Trophoblast cell (in vitro differentiated cells and primary cell): ENCODE measurements around the gene TLE3.

Experiments used
- DNase-seq, 2 donors: peaks; one replicate each; pipeline ENCODE4 v3.0.0-alpha.2; 2016
- H2AFZ ChIP-seq: 2 replicates; pipeline ENCODE4 v1.6.1; 2013; ENCODE audit warnings: low read length, moderate library complexity, mild to moderate bottlenecking; ENCODE audit not compliant: insufficient read depth, poor library complexity
- H2AK5ac ChIP-seq: 2 replicates; pipeline ENCODE4 v1.6.1; 2013; ENCODE audit warnings: mild to moderate bottlenecking, low read length
- H2BK120ac ChIP-seq: 2 replicates; pipeline ENCODE4 v1.6.1; 2013; ENCODE audit warnings: low read length, mild to moderate bottlenecking, moderate library complexity; ENCODE audit not compliant: insufficient read depth, poor library complexity
- H2BK12ac ChIP-seq: 2 replicates; pipeline ENCODE4 v1.6.1; 2013; ENCODE audit warnings: mild to moderate bottlenecking, low read length, moderate library complexity
- H2BK5ac ChIP-seq: 2 replicates; pipeline ENCODE4 v1.6.1; 2013; ENCODE audit warnings: low read length, low read depth, moderate library complexity, mild to moderate bottlenecking; ENCODE audit not compliant: poor library complexity
- H3K14ac ChIP-seq: 2 replicates; pipeline ENCODE4 v1.6.1; 2013; ENCODE audit warnings: mild to moderate bottlenecking, low read length
- H3K18ac ChIP-seq: 2 replicates; pipeline ENCODE4 v1.6.1; 2013; ENCODE audit warnings: mild to moderate bottlenecking, low read length
- H3K23ac ChIP-seq: 2 replicates; pipeline ENCODE4 v1.6.1; 2013; ENCODE audit warnings: low read length
- H3K27ac ChIP-seq: 2 replicates; pipeline ENCODE4 v1.5.1; 2013; ENCODE audit warnings: low read depth, mild to moderate bottlenecking, inconsistent platforms, low read length, moderate library complexity
- H3K27me3 ChIP-seq: 2 replicates; pipeline ENCODE4 v1.6.1; 2013; ENCODE audit warnings: inconsistent platforms, mild to moderate bottlenecking, low read length, moderate library complexity; ENCODE audit not compliant: insufficient read depth
- H3K36me3 ChIP-seq, 2 experiments: 1 replicate in 1 of 2; 2 replicates in 1 of 2; pipeline ENCODE4 v1.6.1; 2013; ENCODE audit warnings: low read length in 2 of 2, mild to moderate bottlenecking in 2 of 2, moderate library complexity in 1 of 2; ENCODE audit not compliant: insufficient read depth in 2 of 2, control insufficient read depth in 1 of 2
- H3K4ac ChIP-seq: 2 replicates; pipeline ENCODE4 v1.6.1; 2013; ENCODE audit warnings: low read depth, mild to moderate bottlenecking, low read length, moderate library complexity
- H3K4me1 ChIP-seq, 2 experiments: 1 replicate in 1 of 2; 2 replicates in 1 of 2; pipeline ENCODE4 v1.6.1; 2013; ENCODE audit warnings: low read length in 2 of 2, mild to moderate bottlenecking in 2 of 2, moderate library complexity in 1 of 2; ENCODE audit not compliant: insufficient read depth in 2 of 2, control insufficient read depth in 1 of 2
- H3K4me2 ChIP-seq: 2 replicates; pipeline ENCODE4 v1.6.1; 2013; ENCODE audit warnings: inconsistent platforms, mild to moderate bottlenecking, low read length, moderate library complexity
- H3K4me3 ChIP-seq: 2 replicates; pipeline ENCODE4 v1.5.1; 2013; ENCODE audit warnings: mild to moderate bottlenecking, low read depth, low read length, inconsistent platforms
- H3K79me1 ChIP-seq: one replicate; pipeline ENCODE4 v1.6.1; 2013; ENCODE audit warnings: low read length
- H3K79me2 ChIP-seq: 2 replicates; pipeline ENCODE4 v1.6.1; 2013; ENCODE audit warnings: low read length, mild to moderate bottlenecking; ENCODE audit not compliant: control insufficient read depth, insufficient read depth, poor library complexity
- H3K9ac ChIP-seq: 2 replicates; pipeline ENCODE4 v1.6.1; 2013; ENCODE audit warnings: mild to moderate bottlenecking, low read length
- H3K9me3 ChIP-seq: 2 replicates; pipeline ENCODE4 v1.6.1; 2013; ENCODE audit warnings: low read depth, mild to moderate bottlenecking, control low read depth, inconsistent platforms, low read length; ENCODE audit not compliant: insufficient read depth
- H4K12ac ChIP-seq: 2 replicates; pipeline ENCODE4 v1.6.1; 2013; ENCODE audit warnings: low read depth, mild to moderate bottlenecking, low read length, moderate library complexity
- H4K8ac ChIP-seq: 2 replicates; pipeline ENCODE4 v1.6.1; 2013; ENCODE audit warnings: low read depth, mild to moderate bottlenecking, low read length, moderate library complexity
- H4K91ac ChIP-seq: one replicate; pipeline ENCODE4 v1.6.1; 2013; ENCODE audit warnings: low read depth, mild to moderate bottlenecking, low read length, moderate library complexity
- WGBS: extraction: QIAGEN DNeasy Blood & Tissue Kit; methylation state at CpG from one replicate; pipeline ENCODE4 v1.1.7; 2013; ENCODE audit warnings: missing lambda C conversion rate; ENCODE audit not compliant: insufficient read length, insufficient coverage; ENCODE audit errors: extremely low coverage; 5-methylcytosine and 5-hydroxymethylcytosine counted together

TLE3 gene

DNA sequence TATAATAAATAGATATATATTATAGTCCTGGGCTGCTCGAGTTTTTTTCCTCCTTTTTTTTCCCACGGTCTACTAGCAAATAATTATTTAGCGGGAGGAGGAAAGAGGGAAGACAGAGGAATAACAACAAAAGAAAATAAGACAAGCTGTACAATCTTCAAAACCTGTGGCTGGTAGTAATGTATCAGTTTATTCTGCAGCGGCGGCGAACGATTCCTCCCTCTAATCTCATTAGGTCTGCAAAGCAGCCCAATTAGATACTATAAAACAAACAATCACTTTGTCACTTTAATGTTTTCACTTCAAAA is 390 bp upstream of the TLE3 start:
- Histone ChIP-seq H3K4ac (no peak overlapping the region), H4K91ac (no peak overlapping the region), H2BK5ac (no peak overlapping the region), H2BK120ac (no peak overlapping the region), H3K23ac (no peak overlapping the region), H3K4me2 (peak overlapping the region; percentile 96), H3K14ac (no peak overlapping the region), H2BK12ac (no peak overlapping the region), H3K27ac (no peak overlapping the region), H3K4me3 (no peak overlapping the region), H4K12ac (no peak overlapping the region), H3K9ac (no peak overlapping the region), H2AK5ac (no peak overlapping the region), H3K4me1 (peaks cover 19 to 29% of the 10 kb centered on the region in 2 experiments), H3K36me3 (peaks cover 0 to 3% of the 10 kb centered on the region in 2 experiments), H2AFZ (no peak overlapping the region), H3K9me3 (peaks cover 2% of the 10 kb centered on the region), H3K79me1 (peaks cover 38% of the 10 kb centered on the region), H3K18ac (no peak overlapping the region), H3K79me2 (peaks cover 23% of the 10 kb centered on the region), H3K27me3 (peaks cover 3% of the 10 kb centered on the region), H4K8ac (no peak overlapping the region)
- no peak for DNase-seq
- WGBS = no CpG with 5 or more reads among the region's 7 CpGs

DNA sequence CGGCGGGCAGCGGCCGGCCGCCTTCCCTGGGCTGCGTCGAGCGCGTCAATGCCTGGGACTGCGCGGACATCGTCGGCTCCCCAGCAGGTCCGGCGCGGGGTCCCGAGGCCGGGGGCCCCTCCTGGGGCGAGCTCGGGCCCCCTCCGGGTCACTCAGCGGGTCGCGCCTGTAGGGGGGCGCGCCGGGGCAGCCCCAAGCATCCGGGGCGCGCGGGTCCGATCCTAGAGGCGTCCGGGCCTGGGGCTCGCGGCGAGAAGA is 725 bp downstream of the TLE3 start:
- Histone ChIP-seq H3K9me3 (no peaks in the 10 kb centered on the region), H3K79me1 (peaks cover 42% of the 10 kb centered on the region), H3K18ac (peak overlapping the region; percentile 93), H3K27me3 (no peaks in the 10 kb centered on the region), H2AK5ac (peak overlapping the region; percentile 35), H4K8ac (peak overlapping the region; percentile 61), H3K36me3 (peaks cover 0 to 7% of the 10 kb centered on the region in 2 experiments), H2BK12ac (peak overlapping the region; percentile 19), H3K23ac (no peak overlapping the region), H3K4me3 (peak overlapping the region; percentile 89), H2BK5ac (peak overlapping the region; percentile 64), H3K27ac (peak overlapping the region; percentile 61), H3K4ac (peak overlapping the region; percentile 96), H3K14ac (peak overlapping the region; percentile 87), H3K9ac (peak overlapping the region; percentile 65), H2AFZ (peak overlapping the region; percentile 73), H4K12ac (no peak overlapping the region), H3K79me2 (peaks cover 23% of the 10 kb centered on the region), H3K4me1 (peaks cover 26 to 40% of the 10 kb centered on the region in 2 experiments), H4K91ac (peak overlapping the region; percentile 78), H2BK120ac (peak overlapping the region; percentile 88), H3K4me2 (peak overlapping the region; percentile 94)
- WGBS = no CpG with 5 or more reads among the region's 37 CpGs
- no peak for DNase-seq

- peak overlapping the region; percentile 65 for H3K9ac ChIP-seq
- no peak overlapping the region for H3K23ac ChIP-seq
- H4K12ac ChIP-seq = peak overlapping the region; percentile 40
- H2BK12ac ChIP-seq = peak overlapping the region; percentile 51
- peak overlapping the region; percentile 87 for H3K14ac ChIP-seq
- peak overlapping the region; percentile 88 for H2BK120ac ChIP-seq
- H4K8ac ChIP-seq = peak overlapping the region; percentile 61
- peak overlapping the region; percentile 61 for H3K27ac ChIP-seq
- H2BK5ac ChIP-seq = peak overlapping the region; percentile 64
- no CpG with 5 or more reads among the region's 75 CpGs for WGBS
- no peaks in the 10 kb centered on the region for H3K9me3 ChIP-seq
- H3K27me3 ChIP-seq = no peaks in the 10 kb centered on the region
- H3K4me2 ChIP-seq = peak overlapping the region; percentile 94
- peaks cover 26 to 42% of the 10 kb centered on the region in 2 experiments for H3K4me1 ChIP-seq
- peak overlapping the region; percentile 93 for H3K18ac ChIP-seq
- peaks cover 0 to 7% of the 10 kb centered on the region in 2 experiments for H3K36me3 ChIP-seq
- peak overlapping the region; percentile 48 for H2AK5ac ChIP-seq
- peaks cover 23% of the 10 kb centered on the region for H3K79me2 ChIP-seq
- peak in 1 of 2 donors; percentile 46 for DNase-seq
- H2AFZ ChIP-seq = peak overlapping the region; percentile 73
- H3K4me3 ChIP-seq = peak overlapping the region; percentile 89
- peaks cover 42% of the 10 kb centered on the region for H3K79me1 ChIP-seq
- peak overlapping the region; percentile 78 for H4K91ac ChIP-seq
- H3K4ac ChIP-seq = peak overlapping the region; percentile 98
Measured at GRCh38 chr15:70096215-70097062, 1.3 kb downstream of the TLE3 start.

DNA sequence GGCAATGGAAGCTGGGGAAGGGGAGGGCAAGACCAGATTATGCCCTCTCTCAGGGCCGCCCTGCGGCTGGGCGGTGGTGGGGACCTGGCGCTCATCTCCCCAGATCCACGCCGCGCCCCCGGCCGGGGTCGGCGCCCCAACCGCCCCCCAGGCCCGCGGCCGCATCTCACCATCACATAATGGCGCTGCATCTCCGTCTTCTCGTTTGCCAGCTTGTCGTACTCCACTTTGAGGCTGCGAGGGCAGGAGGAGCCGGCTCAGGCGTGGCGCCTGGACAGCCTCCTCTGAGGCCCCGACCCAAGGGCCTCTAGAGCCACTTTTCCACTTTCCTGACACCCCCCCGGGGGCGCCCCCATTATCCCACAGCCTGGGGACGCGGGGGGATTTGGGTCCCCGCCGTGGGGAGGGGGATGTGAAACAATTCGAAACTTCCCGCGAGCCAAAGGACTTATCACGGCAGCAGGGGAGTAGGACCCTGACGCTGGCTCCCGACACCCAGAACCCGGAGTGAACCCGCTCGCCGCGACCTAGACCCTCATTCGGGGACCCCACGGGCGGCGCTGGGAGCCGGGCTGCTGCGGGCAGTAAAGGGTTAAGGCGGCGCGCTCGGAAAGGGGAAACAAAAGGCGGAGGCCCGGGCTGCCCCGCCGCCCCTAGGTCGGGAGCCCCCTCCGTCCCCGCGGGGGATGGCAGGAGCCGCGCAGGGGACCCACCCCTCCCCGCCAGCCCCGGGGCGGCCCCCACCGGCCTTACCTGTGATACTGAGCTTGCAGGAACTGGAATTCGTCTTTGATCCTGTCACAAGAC is 2.1 kb downstream of the TLE3 start:
- no CpG with 5 or more reads among the region's 66 CpGs for WGBS
- peak in 1 of 2 donors; percentile 55 for DNase-seq
- Histone ChIP-seq H3K18ac (peak overlapping the region; percentile 81), H3K27ac (peak overlapping the region; percentile 44), H4K91ac (peak overlapping the region; percentile 72), H3K4me3 (peak overlapping the region; percentile 89), H4K12ac (peak overlapping the region; percentile 13), H3K14ac (peak overlapping the region; percentile 75), H3K4me1 (peaks cover 21 to 43% of the 10 kb centered on the region in 2 experiments), H2BK120ac (peak overlapping the region; percentile 89), H3K9ac (peak overlapping the region; percentile 63), H2BK5ac (peak overlapping the region; percentile 67), H2AFZ (no peak overlapping the region), H3K9me3 (no peaks in the 10 kb centered on the region), H2BK12ac (peak overlapping the region; percentile 8), H4K8ac (peak overlapping the region; percentile 8), H3K36me3 (peaks cover 0 to 12% of the 10 kb centered on the region in 2 experiments), H3K4me2 (peak overlapping the region; percentile 94), H3K4ac (peak overlapping the region; percentile 98), H3K23ac (no peak overlapping the region), H3K27me3 (no peaks in the 10 kb centered on the region), H2AK5ac (no peak overlapping the region), H3K79me1 (peaks cover 40% of the 10 kb centered on the region), H3K79me2 (peaks cover 23% of the 10 kb centered on the region)
